ENCODE data around the gene RAMACL. TPM values are rescaled to one million over a fixed set of nuclear protein-coding genes. Genes with fewer than 3 reads are reported as not detected.
A peak's percentile ranks its signal among the peaks of the same experiment; 100 is the strongest.

Gene RAMACL
- total and polyA plus RNA-seq, 12 donors, result 0.20 to 2.4 (median 0.63) TPM

- peaks cover 0 to 19% (median 7%) of the 10 kb centered on the region in 11 donors for H3K9me3 ChIP-seq
- DNase-seq (no peak), ATAC-seq (no peak)
- WGBS, 2 donors, result 95% methylated on average over 5 of the region's 5 CpGs
- no peak overlapping the region for H3K4me3 ChIP-seq
- intact Hi-C loops (cut with DNase I), result loop anchor here in 5 of 10 donors (5.0 kb wide), 2 partner anchors 53 to 68 kb away; partner anchors contain the start of gene RPS6KA2 (in 4 of the 5)
- peaks cover 0 to 4% (median 0%) of the 10 kb centered on the region in 9 donors for H3K36me3 ChIP-seq
- TF ChIP-seq CTCF (IDR thresholded peaks at IDR 0.05), result no peak
- no peaks in the 10 kb centered on the region for H3K27me3 ChIP-seq
- no peak overlapping the region for H3K27ac ChIP-seq
- H3K4me1 ChIP-seq, result peaks cover 3 to 69% (median 44%) of the 10 kb centered on the region in 9 donors
These were observed 27.3 kb downstream of the RAMACL start for GRCh38 chr6:166559211-166559610.

- Histone ChIP-seq H3K4me3 (no peak overlapping the region), H3K9me3 (peaks cover 0 to 19% (median 7%) of the 10 kb centered on the region in 11 donors), H3K36me3 (peaks cover 0 to 4% (median 0%) of the 10 kb centered on the region in 9 donors), H3K27ac (peak overlapping the region in 1 of 10 donors; percentile 26), H3K4me1 (peaks cover 2 to 69% (median 51%) of the 10 kb centered on the region in 9 donors), H3K27me3 (no peaks in the 10 kb centered on the region)
- DNase-seq, result no peak
- no peak for ATAC-seq
- no peak for TF ChIP-seq CTCF (IDR thresholded peaks at IDR 0.05)
- WGBS, 2 donors, result 91% methylated on average over 12 of the region's 12 CpGs
- intact Hi-C loops (cut with DNase I), result loop anchor here in 5 of 10 donors (5.0 kb wide), 2 partner anchors 54 to 69 kb away; partner anchors contain the start of gene RPS6KA2 (in 4 of the 5)
These were observed 28.1 kb downstream of the RAMACL start for GRCh38 chr6:166558156-166559005.

GRCh38 chr6:166556863-166557322, 29.6 kb downstream of the RAMACL start:
- H3K4me1 ChIP-seq, result peaks cover 10 to 65% (median 50%) of the 10 kb centered on the region in 9 donors
- intact Hi-C loops (cut with DNase I), result loop anchor here in 6 of 10 donors (1.0 to 5.0 kb wide), 6 partner anchors 18 to 70 kb away; partner anchors contain the start of gene RPS6KA2 (in 6 of the 6)
- ATAC-seq (peak; percentile 87 to 98 (median 94)), DNase-seq (peak; percentile 80 to 90)
- peak in 2 of 9 donors; percentile 24 to 31 for TF ChIP-seq CTCF (IDR thresholded peaks at IDR 0.05)
- 27 to 43% methylated on average over 16 of the region's 16 CpGs for WGBS, 2 donors
- peaks cover 0 to 19% (median 7%) of the 10 kb centered on the region in 11 donors for H3K9me3 ChIP-seq
- peak overlapping the region in 9 of 10 donors; percentile 62 to 87 (median 76) for H3K27ac ChIP-seq
- H3K27me3 ChIP-seq, result no peaks in the 10 kb centered on the region
- no peaks in the 10 kb centered on the region for H3K36me3 ChIP-seq
- H3K4me3 ChIP-seq, result peak overlapping the region in 4 of 10 donors; percentile 9 to 32 (median 24)

- no peak for ATAC-seq
- no peak for TF ChIP-seq CTCF (IDR thresholded peaks at IDR 0.05)
- Histone ChIP-seq H3K4me3 (no peak overlapping the region), H3K27ac (peak overlapping the region; percentile 25 to 87 (median 76)), H3K4me1 (peaks cover 10 to 60% (median 50%) of the 10 kb centered on the region in 9 donors), H3K36me3 (no peaks in the 10 kb centered on the region), H3K9me3 (peaks cover 0 to 19% (median 7%) of the 10 kb centered on the region in 11 donors), H3K27me3 (no peaks in the 10 kb centered on the region)
- DNase-seq, result no peak
- intact Hi-C loops (cut with DNase I), result loop anchor here in 6 of 10 donors (2.0 to 5.0 kb wide), 4 partner anchors 56 to 71 kb away; partner anchors contain the start of gene RPS6KA2 (in 5 of the 6)
These were observed 30.1 kb downstream of the RAMACL start for GRCh38 chr6:166556336-166556735.

All from heart right ventricle (tissue), 16 donors.